ENCODE measurements around the gene MTHFD2. TPM values are rescaled to one million over a fixed set of nuclear protein-coding genes. Genes with fewer than 3 reads are reported as not detected.

Gene MTHFD2
- total and polyA plus RNA-seq, 2 of the 8 experiments (the other 6 are each of a cell fraction or from before 2014, with no cell fraction given): 99.5 to 291 TPM

DNA sequence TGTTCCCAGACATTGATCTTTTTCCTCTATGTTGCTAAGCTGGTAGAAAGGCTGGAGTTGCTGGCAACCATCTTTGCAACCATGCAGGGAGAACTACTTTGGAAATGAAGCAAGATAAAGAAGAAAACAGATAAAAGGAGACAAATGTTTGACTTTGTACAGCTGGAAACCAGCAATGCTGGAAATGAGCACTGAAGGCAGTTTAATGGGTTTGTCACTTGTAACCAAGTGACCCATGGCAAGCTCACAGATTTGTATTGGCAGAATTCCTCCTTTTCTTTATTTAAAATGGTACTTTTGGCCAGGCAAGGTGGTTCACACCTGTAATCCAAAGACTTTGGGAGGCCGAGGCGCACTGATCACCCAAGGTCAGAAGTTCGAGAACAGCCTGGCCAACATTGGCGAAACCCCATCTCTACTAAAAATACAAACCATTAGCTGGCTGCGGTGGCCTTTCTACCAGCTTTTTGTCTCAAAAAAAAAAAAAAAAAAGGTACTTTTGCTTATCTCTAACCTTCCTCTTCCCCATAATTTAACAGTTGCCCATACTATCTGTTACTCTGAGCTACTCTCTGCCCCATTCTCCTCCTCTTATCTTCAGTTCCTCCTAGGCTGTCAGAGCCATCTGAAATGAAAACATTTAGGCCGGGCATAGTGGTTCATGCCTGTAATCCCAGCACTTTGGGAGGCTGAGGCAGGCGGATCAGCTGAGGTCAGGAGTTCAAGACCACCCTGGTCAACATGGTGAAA lies 48.7 kb upstream of the MTHFD2 start:
- peaks cover 0 to 8% (median 2%) of the 10 kb centered on the region in 4 experiments; a peak in 4 of 7 replicates for H3K4me1 ChIP-seq (replicated peaks in 1 of 4; ENCODE audit: control insufficient read depth in 3 of 4, insufficient read depth in 4 of 4, low read length in 3 of 4)
- H4K20me1 ChIP-seq (replicated peaks in 1 of 2; ENCODE audit: control insufficient read depth in 1 of 2, insufficient read depth in 2 of 2, low read length in 2 of 2): peaks cover 0 to 2% of the 10 kb centered on the region in 2 experiments
- no peak overlapping the region for H2BK15ac ChIP-seq (ENCODE audit: low read length)
- H2AK5ac ChIP-seq (ENCODE audit: low read depth, low read length): no peak overlapping the region
- H2BK5ac ChIP-seq (ENCODE audit: low read depth, low read length): no peak overlapping the region
- no peak overlapping the region for H2BK120ac ChIP-seq (replicated peaks; ENCODE audit: low read depth, low read length)
- peak overlapping the region in 1 of 4 experiments; percentile 93; a peak in 2 of 8 replicates for H3K4me3 ChIP-seq (ENCODE audit: extremely low read depth in 1 of 4, insufficient read depth in 2 of 4, low read depth in 3 of 4, low read length in 4 of 4)
- H3K18ac ChIP-seq (ENCODE audit: extremely low read depth, low read length): no peak overlapping the region
- FAIRE-seq (no peak), DNase-seq (ENCODE audit: low read depth in 1 of 2, low spot score in 2 of 2) (no peak)
- peaks cover 3 to 28% (median 6%) of the 10 kb centered on the region in 4 experiments; a peak in 5 of 8 replicates for H3K36me3 ChIP-seq (ENCODE audit: control insufficient read depth in 2 of 4, insufficient read depth in 4 of 4, low read length in 3 of 4)
- no peaks in the 10 kb centered on the region for H3K27me3 ChIP-seq (replicated peaks in 1 of 4; ENCODE audit: control insufficient read depth in 3 of 4, extremely low read depth in 1 of 4, insufficient read depth in 3 of 4, low read length in 3 of 4)
- no peak overlapping the region for H3K23ac ChIP-seq (ENCODE audit: insufficient read length)
- peaks cover 15% of the 10 kb centered on the region; the same call in 1 of the 2 replicates for H3K23me2 ChIP-seq (ENCODE audit: low read depth, low read length)
- H3K27ac ChIP-seq (ENCODE audit: low read depth, low read length): no peak overlapping the region
- H4K91ac ChIP-seq (replicated peaks; ENCODE audit: insufficient read length, low read length): no peak overlapping the region
- peak overlapping the region; percentile 85 to 89; a peak in 3 of 4 replicates for H3K4me2 ChIP-seq (ENCODE audit: insufficient read depth in 1 of 2, low read depth in 2 of 2, low read length in 2 of 2)
- peaks cover 3% of the 10 kb centered on the region; the same call in 1 of the 2 replicates for H3K79me1 ChIP-seq (ENCODE audit: low read depth, low read length)
- H2AFZ ChIP-seq (ENCODE audit: low read length): no peak overlapping the region
- H3K56ac ChIP-seq (replicated peaks; ENCODE audit: insufficient read length, low read depth, low read length): no peak overlapping the region
- ChIA-PET POLR2A (ENCODE audit: partially characterized antibody) (interaction anchor here (0.6 to 68.3 kb wide), 10 partner anchors 9 to 211 kb away, joined by 3 to 2699 read pairs (median 6); partner anchors contain the start of genes MOB1A, MTHFD2 and TET3), CTCF (ENCODE audit: partially characterized antibody) (interaction anchor here (0.5 to 7.3 kb wide), 15 partner anchors 11 to 369 kb away, joined by 3 to 48 read pairs (median 5); partner anchors contain the start of genes MOB1A and MTHFD2)
- H4K5ac ChIP-seq (ENCODE audit: insufficient read length, low read depth, low read length): no peak overlapping the region
- H2BK20ac ChIP-seq (ENCODE audit: low read length): no peak overlapping the region
- H3K9me3 ChIP-seq (ENCODE audit: insufficient read depth in 2 of 2, low read depth in 1 of 2, low read length in 1 of 2): no peaks in the 10 kb centered on the region
- H3K4ac ChIP-seq (replicated peaks; ENCODE audit: insufficient read length, low read depth, low read length): no peak overlapping the region
- H3K79me2 ChIP-seq (ENCODE audit: control insufficient read depth in 1 of 2, insufficient read depth in 2 of 2, low read length in 2 of 2): peaks cover 0 to 10% of the 10 kb centered on the region in 2 experiments; a peak in 2 of 4 replicates
- no peak overlapping the region for H3K9ac ChIP-seq (replicated peaks in 1 of 4; ENCODE audit: extremely low read depth in 1 of 4, low read depth in 3 of 4, low read length in 3 of 4)
- H4K8ac ChIP-seq (ENCODE audit: extremely low read depth, insufficient read depth, low read length): no peak overlapping the region
- H3K14ac ChIP-seq (ENCODE audit: insufficient read length): no peak overlapping the region
- 92% methylated on average over 7 of the region's 7 CpGs; no CpG with 5 or more reads in 1 of the 2 experiments for WGBS, 2 experiments (ENCODE audit: extremely low coverage in 1 of 2, insufficient coverage in 1 of 2, insufficient read length in 1 of 2, insufficient replicate concordance in 2 of 2, low coverage in 1 of 2, low lambda C conversion rate in 2 of 2, missing lambda C conversion rate in 1 of 2)
- no peak overlapping the region for H2BK12ac ChIP-seq (ENCODE audit: low read depth, low read length)
- TF ChIP-seq NRF1 (IDR thresholded peaks at IDR 0.05; ENCODE audit: low read depth, low read length) (no peak), USF2 (IDR thresholded peaks at IDR 0.05; ENCODE audit: low read length) (no peak), BCL11A (IDR thresholded peaks at IDR 0.05; ENCODE audit: low read depth in 2 of 2, low read length in 2 of 2) (no peak), YY1 (IDR thresholded peaks at IDR 0.05; ENCODE audit: low read depth, low read length) (no peak), SP1 (IDR thresholded peaks at IDR 0.05; ENCODE audit: low read depth, low read length) (no peak), RAD21 (IDR thresholded peaks at IDR 0.05 in 1 of 2, conservative IDR thresholded peaks at IDR 0.05 in 1 of 2; ENCODE audit: low read depth in 2 of 2, low read length in 2 of 2) (no peak), SAP30 (IDR thresholded peaks at IDR 0.05; ENCODE audit: insufficient read depth, insufficient replicate concordance, low read length) (no peak), CHD2 (IDR thresholded peaks at IDR 0.05; ENCODE audit: low read length) (no peak), SIX5 (IDR thresholded peaks at IDR 0.05; ENCODE audit: low read depth, low read length) (no peak), KDM4A (IDR thresholded peaks at IDR 0.05; ENCODE audit: low read depth, low read length, severe bottlenecking) (no peak), POLR2A (IDR thresholded peaks at IDR 0.05; ENCODE audit: control extremely low read depth in 1 of 2, low read depth in 2 of 2, low read length in 2 of 2) (no peak)
